GM19239 (cell line): Measurements from ENCODE around the gene SYNE4.
"Not testable (repeated sequence)": the region's sequence is repeated elsewhere in the genome, so short reads cannot be mapped to it uniquely, and the experiment has no call there.

Experiments used
- DNase-seq: peaks from one replicate; pipeline ENCODE4 v3.0.0; 2011; ENCODE audit warnings: low spot score; ENCODE audit not compliant: insufficient read length
- FAIRE-seq: peaks from 2 replicates; lab custom pipeline; 2011; peaks lifted over from hg19 to GRCh38; lab: Jason Lieb, UNC

The SYNE4 gene

DNA sequence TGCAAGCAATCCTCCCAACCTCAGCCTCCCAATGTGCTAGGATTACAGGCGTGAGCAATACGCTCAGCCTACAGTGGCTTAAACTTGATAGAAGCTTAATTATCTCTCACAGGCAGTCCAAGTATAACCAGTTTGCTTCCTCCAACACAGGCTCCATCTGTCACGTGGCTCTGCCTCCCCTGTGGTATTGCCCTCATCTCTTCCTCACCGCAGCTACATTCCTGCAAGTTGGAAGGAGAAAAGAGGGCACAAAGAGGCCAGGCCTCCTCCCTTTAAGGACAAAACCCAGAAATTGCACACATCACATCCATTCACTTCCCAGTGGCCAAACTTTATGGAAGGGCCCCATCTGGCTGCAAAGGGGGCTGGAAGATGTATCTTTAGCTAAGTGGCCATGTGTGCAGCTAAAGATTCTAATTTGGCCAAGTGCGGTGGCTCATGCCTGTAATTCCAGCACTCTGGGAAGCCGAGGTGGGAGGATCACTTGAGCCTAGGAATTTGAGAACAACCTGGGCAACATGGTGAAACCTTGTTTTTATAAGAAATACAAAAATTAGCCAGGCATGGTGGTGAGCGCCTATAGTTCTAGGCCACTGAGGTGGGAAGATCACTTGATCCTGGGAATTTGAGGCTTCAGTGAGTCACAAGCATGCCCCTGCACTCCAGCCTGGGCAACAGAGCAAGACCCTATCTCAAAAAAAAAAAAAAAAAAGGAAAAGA lies 16.7 kb downstream of the SYNE4 start:
- FAIRE-seq, result no peak
- DNase-seq, result no peak

DNA sequence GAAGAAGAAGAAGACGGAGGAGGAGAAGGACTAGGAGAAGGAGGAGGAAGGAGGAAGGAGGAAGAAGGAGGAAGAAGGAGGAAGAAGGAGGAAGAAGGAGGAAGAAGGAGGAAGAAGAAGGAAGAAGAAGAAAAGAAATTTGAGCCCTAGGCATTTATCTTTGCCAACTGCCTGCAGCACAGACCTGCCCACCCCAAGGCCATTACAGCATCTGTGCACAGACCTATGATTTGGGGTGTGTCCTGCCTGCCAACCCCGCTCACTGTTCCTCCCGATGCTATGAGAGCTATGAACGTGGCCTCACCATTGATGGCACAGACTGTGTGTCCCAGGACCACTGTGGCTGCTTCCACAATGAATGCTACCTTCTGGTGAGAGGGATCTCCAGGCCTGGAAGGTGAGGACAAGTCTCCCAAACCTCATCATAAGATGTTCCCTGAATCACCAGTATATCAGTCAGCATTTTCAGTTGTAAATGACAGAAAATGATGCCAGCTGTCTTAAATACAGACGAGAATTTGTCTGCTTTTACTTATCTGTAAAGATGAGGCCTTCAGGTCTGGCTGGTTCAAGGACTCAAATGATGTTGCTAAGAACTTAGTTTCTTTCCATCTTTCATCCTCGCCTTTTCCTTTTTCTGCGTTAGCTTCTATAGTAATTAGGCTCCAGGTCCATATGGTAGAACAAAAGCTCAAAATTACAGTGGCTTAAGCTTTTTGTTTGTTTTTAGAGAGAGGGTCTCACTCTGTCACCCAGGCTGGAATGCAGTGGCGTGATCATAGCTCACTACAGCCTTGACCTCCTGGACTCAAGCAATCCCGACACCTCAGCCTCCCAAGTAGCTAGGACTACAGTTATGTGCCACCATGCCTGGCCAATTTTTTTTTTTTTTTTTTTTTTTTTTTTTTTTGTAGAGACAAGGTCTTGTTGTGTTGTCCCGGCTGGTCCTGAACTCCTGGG lies 17.6 kb downstream of the SYNE4 start:
- no peak for DNase-seq
- FAIRE-seq, result no peak

DNA sequence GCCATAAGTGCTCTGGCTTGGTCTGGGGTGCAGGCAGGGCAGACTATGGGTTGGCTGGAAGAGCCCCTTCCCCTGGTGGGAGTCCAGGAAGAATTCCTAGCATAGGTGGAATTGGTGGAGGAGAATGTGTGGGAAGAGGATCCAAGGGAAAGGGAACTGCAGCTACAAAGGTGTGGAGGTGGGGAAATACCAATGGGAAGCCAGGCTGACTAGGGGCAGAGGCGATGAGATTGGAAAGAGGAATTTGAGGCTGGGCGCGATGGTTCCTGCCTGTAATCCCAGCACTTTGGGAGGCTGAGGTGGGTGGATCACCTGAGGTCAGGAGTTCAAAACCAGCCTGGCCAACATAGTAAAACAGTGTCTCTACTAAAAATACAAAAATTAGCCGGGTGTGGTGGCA lies 18.5 kb downstream of the SYNE4 start:
- DNase-seq (no peak), FAIRE-seq (no peak)

DNA sequence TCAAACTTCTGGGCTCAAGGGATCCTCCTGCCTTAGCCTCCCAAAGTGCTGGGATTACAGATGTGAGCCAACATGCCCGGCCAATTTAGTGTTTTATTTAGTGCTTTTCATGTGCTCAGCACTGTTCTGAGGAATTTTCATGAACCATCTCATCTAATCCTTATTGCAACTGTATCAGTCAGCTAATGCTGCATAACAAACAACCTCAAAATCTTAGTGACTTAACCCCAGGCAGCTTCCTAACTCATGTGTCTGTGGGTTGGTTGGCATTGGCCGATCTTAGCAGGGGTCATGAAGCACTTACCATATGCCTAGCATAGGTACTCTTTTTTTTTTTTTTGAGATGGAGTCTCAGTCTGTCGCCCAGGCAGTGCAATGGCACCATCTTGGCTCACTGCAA lies 19.8 kb downstream of the SYNE4 start:
- FAIRE-seq, result no peak
- DNase-seq, result no peak

DNA sequence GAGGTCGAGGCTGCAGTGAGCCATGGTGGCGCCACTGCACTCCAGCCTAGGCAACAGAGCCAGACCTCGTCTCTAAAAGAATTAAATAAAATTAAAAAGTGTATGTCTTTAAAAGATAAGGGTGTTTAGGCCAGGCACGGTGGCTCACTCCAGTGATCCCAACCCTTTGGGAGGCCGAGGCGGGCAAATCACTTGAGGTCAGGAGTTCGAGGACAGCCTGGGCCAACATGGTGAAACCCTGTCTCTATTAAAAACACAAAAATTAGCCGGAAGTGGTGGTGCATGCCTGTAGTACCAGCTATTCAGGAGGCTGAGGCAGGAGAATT lies 21.1 kb downstream of the SYNE4 start:
- FAIRE-seq, result no peak
- DNase-seq, result no peak

DNA sequence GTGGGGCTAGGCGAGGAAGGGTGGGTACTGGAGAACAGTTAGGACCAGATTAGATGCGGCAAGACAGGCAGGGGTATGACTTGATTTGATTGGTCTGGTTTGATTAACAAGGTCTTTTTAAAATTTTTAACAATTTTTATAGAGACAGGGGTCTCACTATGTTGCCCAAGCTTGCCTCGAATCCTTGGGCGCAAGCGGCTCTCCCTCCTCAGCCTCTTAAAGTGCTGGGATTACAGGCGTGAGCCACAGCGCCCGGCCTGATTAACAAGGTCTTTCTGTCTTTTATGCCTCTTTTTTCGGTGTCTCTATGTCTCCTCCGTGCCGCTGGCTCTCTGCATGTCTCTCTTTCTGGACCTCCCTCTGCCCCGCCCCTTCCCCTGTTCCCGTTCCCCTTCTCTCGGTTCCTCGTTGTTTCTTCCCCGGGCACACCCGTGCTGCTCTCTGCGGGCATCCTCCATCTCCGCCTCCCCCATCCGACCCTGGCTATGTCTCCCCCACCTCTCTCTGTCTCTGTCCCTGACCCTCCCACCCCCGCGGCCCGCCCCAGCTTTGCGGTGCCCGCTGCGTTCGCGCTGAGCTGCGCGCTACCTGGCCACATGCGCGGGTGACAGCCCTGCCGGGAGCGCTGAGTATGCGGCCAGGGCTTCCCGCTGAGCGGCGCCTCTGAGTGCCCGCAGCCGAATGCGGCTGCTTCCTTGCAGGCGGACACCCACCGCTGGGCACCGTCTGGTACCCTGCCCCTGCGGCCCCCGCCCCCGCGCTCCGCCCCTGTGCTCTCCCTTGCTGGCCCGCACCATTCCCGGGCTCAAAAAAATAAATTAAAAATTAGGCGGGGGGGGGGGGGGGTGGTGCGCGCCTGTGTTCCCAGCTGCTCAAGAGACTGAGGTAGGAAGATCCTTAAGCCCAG lies 21.7 kb downstream of the SYNE4 start:
- FAIRE-seq (peak; percentile 84), DNase-seq (no peak)

DNA sequence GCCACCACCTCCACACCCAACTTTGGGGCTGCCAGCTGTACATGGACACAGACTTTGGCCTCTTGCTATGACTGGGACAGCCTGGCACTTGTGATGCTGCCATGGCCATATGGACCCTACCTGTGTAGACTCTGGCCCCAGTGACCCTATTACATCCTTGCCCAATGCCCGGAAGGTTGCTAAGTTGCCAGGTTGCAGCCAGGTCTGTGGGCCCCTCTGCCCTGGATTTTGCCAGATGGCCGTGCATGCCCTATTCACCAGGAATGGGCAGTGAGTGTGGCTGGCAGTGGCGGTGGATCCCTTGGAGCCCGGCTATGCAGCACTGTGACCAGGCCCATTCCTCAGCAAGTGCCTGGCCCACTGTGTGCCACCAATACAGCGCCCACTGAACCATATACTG lies 22.5 kb downstream of the SYNE4 start:
- DNase-seq (no peak), FAIRE-seq (no peak)

DNA sequence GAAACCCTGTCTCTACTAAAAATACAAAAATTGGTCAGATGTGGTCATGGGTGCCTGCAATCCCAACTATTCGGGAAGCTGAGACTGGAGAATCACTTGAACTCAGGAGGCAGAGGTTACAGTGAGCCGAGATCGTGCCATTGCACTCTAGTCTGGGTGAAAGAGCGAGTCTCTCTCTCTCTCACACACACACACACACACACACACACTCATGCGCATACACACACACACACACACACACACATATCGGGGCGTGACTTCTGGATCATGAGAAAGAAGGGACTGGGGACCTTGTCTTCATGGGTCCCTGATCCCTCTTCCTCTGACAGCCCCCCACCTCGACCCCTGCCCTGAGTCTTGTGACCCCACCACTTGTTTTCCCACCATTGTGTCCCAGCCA lies 25.4 kb downstream of the SYNE4 start:
- DNase-seq (no peak), FAIRE-seq (no peak)

DNA sequence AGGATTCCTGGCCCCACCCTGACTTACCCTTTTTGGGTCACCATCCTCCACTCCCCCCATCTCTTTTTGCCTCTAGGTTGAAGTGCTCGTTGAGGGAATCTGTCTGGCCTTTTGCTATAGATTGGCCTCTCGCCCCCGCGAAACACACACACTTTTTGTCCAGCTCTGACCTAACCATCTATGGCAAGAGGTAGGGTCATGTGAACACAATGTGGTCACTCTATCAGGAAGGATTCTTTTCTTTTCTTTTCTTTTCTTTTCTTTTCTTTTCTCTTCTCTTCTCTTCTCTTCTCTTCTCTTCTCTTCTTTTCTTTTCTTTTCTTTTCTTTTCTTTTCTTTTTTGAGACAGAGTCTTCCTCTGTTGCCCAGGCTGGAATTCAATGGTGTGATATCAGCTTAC lies 27.6 kb downstream of the SYNE4 start:
- not testable (repeated sequence) for DNase-seq, FAIRE-seq

DNA sequence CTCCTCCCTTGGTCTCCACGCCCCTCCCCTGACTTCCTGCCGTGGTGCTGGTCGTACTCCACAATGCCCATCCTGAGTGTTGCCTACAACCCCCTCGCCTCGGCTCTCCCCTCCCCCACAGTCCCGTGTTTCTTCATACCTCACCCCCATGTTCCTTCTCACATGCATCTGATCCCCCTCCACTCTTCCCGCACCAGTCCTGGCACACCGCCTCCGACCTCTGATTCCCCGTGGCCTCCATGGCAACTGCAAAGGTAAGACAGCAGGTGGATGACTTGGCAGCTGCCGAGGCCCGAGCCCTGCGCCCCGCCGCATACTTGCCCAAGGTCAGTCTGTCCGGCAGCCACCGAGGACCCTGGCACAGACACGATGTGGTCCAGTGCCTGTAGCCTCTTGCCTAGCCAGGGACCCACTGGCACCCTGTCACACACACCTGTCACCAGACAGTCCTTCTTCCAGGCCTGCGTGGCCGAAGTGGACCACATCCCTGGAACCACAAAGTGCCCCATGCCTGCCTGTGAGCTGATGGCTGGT lies 29.7 kb downstream of the SYNE4 start:
- FAIRE-seq (no peak), DNase-seq (no peak)

DNA sequence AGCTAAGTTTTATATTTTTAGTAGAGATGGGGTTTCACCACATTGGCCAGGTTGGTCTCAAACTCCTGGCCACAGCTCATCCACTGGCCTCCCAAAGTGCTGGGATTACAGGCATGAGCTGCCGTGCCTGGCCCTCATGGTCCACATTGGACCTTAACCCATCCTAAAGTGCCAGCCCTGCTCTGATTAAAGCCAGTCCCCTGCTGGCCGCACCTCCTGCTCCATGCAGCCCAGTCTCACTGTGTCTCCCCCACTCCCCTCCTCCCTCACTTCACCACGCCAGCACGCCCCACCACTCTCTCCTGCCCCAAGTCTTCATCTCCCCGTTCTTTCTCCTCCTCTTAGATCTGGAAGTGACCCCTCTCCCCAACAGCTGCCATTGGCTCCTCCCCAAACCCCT lies 30.3 kb downstream of the SYNE4 start:
- FAIRE-seq (no peak), DNase-seq (no peak)

DNA sequence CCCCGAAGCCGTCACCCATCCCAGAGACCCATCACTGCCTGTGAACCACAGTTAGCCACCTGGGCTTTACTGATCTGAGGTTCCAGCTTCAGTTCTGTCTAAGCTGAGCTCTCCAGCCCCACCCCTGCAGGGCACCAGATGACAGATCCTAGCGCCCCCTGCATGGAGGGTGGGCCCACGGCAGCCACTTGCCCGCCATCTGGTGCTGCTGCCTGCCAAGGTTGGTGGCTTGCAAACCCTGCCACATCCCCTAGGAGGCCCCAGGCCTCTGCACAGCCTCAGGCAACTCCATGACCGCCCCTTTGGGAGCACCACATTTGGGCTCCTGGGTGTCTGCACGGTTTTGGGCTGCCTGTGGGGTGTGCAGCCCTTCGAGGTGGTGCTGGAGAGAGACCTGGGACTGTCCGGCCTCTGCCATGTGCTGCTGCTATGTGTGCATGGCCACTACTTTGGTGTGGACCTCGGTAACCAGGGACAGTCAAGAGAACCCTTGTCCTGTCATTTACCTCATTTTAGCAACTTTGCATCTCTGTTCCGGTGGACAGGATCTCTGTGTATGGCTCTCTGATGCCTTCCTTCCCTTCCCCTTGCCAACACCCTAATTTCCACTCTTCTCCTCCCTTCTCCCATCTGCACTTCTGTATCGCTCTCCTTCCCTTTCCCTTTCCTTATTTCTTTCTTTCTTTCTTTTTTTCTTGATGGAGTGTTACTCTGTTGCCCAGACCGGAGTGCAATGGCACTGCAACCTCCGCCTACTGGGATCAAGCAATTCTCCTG lies 31.0 kb downstream of the SYNE4 start:
- no peak for FAIRE-seq
- DNase-seq, result no peak

DNA sequence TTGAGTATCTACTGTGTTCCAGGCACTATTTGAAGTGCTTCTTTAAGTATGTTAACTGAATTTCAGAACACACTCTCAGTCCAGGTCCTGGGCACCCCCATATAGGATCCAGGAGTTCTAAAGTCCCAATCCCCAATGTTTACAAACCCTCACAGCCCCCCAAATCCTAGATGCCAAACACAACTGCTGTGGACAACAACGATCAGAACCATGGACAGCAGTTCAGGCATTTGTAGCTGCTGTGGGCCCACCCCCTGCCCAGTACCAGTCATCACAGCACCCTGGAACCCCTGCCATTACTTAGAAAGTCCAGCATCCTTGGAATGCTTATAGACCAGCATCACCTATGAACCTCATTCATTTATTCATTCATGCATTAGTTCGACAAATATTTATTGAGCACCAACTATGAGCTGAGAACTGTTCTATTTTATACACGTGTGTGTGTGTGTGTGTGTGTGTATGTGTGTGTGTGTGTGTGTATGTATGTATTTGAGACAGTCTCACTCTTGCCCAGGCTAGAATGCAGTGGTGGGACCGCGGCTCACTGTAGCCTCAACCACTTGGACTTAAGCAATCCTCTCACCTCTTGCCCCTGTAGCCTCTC lies 32.9 kb downstream of the SYNE4 start:
- DNase-seq, result no peak
- no peak for FAIRE-seq

DNA sequence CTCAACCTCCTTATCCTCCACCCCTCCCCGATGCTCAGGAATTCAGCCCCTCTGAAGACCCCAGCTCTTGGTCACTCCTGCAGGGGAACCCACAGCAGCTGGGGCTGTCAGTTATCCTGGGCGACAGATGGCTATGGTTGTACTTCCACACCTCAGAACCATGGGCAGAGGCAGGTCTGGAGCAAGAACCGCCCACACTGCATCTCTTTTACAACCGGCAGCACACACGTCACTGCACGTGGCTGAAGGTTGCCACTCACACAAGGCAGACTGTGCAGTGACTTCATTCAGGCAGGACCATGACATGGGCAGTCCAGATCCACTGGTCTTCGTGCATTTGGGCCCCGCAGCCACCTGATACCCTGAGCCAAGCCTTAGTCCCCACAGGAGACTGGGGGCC lies 35.1 kb downstream of the SYNE4 start:
- DNase-seq, result no peak
- FAIRE-seq, result no peak

DNA sequence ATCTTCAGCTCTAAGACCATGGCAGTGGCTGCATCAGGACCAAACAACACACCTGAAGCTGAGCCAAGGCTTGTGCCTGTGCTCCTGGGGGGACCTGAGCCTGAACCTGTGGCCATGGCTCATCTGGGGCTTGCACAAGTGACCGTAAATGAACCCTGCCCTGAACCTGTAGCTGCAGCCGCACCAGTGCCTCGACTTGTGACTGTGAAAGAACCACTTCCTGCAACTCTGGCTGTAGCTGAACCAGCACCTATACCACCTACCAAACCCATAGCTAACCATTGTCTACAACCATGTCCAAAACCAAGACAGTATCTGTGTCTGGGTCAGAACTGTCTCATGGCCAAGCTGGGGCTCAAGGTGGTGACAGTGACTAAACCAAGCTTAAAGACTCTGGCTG lies 41.8 kb downstream of the SYNE4 start:
- DNase-seq, result no peak
- FAIRE-seq, result no peak

DNA sequence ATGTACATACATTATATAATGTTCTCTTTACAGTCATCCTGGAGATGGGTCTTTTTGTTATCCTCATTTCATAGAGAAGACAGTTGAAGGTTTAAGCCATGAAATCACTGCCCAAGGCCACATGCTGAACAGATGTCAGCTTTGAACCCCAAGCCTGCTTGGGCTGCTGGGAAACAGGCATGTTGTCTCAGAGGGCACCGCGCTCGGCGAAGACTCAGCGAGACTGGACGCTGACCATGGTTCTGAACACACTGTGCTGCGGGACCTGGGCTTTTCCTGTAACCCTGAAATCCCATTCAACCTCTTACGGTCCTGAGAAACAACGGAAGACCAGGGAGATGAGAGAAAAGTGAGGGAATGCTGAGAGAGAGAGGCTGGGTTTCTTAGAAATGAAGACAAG lies 45.1 kb downstream of the SYNE4 start:
- no peak for FAIRE-seq
- no peak for DNase-seq

DNA sequence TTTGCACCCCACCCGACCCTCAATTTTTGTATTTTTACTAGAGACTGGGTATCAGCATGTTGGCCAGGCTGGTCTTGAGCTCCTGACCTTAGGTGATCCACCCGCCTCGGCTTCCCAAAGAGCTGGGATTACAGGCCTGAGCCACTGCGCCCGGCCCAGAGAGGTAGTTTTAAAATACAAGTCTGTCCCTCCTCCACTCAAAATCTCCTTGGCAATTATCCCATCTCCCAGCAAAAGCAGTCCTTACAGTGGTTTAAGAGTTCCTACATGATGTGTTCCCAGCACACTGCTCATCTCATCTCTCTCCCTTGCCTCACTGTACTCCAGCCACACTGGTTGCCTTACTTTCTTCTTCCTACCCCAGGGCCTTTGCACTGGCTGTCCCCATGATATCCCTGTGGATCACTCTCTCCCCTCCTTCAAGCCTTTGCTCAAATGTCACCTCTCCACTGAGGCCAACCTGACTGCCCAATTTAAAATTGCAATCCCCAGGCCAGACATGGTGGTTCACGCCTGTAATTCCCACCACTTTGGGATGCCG lies 48.1 kb downstream of the SYNE4 start:
- no peak for FAIRE-seq

DNA sequence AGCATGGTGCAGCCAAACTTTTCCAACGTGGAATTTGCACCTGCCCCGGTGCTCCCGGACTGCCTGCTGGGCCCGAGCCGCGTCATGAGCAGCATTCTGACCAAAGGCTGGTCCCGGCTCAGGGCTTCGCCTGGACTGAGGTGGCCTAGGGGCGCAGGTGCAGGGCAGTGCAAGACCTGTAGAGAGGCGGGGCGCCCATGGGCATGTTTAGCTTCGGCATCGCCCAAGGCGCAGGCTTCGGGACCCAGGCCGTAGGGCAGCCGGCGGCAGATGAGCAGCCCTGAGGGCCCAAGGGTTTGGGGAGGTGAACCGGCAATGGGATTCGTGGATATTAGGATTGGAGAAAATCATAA lies 48.7 kb downstream of the SYNE4 start:
- FAIRE-seq, result no peak
- no peak for DNase-seq

More for the DNA sequence above, 48.1 kb downstream of the SYNE4 start:
- no peak for DNase-seq
